NCI-H345 treated with DMSO at 0.1 percent for 48 hours (cell line): ENCODE results near the gene PRKACA.
"Not testable (repeated sequence)": the region's sequence is repeated elsewhere in the genome, so short reads cannot be mapped to it uniquely, and the experiment has no call there.

Experiments
- DNase-seq: peaks from one replicate; lab custom pipeline; 2025; ENCODE audit not compliant: unreplicated experiment; lab: John Stamatoyannopoulos, UW

Gene PRKACA

GRCh38 chr19:14051980-14052379, 65.6 kb downstream of the PRKACA start:
- no peak for DNase-seq

- not testable (repeated sequence) for DNase-seq
Measured at GRCh38 chr19:14050961-14051360, 66.6 kb downstream of the PRKACA start.

GRCh38 chr19:14050512-14050911, 67.0 kb downstream of the PRKACA start:
- no peak for DNase-seq

GRCh38 chr19:14048443-14049153, 69.0 kb downstream of the PRKACA start:
- DNase-seq = no peak

- DNase-seq = not testable (repeated sequence)
Measured at GRCh38 chr19:14047866-14048265, 69.7 kb downstream of the PRKACA start.

GRCh38 chr19:14042659-14043608, 74.6 kb downstream of the PRKACA start:
- DNase-seq = not testable (repeated sequence)
